Glomerular endothelial cell (primary cell): ENCODE data around the gene ZNF213. TPM values are rescaled to one million over a fixed set of nuclear protein-coding genes. Genes with fewer than 3 reads are reported as not detected.

ENCODE experiments used
- DNase-seq: peaks from one replicate; pipeline ENCODE4 v3.0.0-alpha.2; 2011; ENCODE audit warnings: low read depth, low spot score; ENCODE audit errors: extremely low read depth
- total RNA-seq: library from RNA; depleted of rRNA; stranded (reverse); fragments of >200 nt; gene quantifications from 2 replicates; pipeline ENCODE4 v1.2.3, GENCODE V29; 2015

Gene ZNF213
- total RNA-seq, 1 donor from 2014 or later: 15.1 TPM

DNA sequence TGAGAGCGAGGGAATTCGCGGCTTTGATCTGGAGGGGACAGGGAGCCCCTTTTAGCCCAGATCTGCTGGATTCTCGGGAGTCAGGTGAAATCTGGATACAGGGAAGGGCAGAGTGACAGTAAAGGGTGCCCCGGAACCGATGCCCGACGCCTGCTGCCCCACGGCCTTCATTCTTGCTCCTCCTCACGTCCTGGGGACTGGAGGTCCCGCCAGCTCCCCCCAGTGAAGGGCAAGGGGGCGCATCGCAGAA is 53.8 kb downstream of the ZNF213 start:
- DNase-seq: no peak

DNA sequence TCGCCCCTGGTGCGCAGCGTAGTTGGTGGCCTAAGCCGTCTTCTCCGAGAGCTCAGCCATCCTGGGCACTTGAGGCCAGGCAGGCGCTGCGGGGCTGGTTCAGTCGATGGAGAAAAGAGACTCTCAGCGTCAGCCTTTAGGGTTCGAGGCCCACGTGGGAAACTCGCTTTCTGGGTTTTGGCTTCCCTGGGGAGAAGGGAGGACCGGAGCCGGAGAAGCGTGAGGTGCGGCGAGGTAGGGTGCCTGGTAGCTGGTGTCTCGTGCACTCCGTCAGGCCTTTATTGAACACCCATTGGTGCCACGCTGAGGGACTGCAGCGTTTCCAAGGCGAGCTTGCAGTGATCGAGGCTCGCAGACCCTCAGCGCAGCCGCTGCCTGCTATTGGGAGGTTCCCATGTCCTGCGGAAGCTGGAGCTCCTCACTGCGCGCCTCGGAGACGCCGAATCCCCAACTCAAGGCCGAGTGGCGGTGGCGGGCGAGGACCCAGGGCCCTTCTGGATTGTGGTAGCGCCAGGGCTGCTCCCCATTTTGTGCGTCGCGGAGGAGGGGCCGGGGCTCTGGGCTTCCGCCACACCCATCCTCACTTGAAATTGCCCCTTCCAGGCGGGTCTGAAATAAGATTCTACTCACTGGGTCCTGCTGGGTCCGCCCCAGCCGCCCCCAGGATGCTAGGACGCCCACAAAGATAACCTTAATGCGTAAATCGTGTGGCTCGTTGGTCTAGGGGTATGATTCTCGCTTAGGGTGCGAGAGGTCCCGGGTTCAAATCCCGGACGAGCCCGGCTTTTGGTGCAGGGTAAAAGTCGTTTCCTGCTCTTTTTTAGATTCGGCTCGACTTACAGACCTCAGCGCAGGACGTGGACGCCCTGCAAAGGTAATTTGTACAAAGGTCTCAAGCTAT is 54.3 kb downstream of the ZNF213 start:
- no peak for DNase-seq

DNA sequence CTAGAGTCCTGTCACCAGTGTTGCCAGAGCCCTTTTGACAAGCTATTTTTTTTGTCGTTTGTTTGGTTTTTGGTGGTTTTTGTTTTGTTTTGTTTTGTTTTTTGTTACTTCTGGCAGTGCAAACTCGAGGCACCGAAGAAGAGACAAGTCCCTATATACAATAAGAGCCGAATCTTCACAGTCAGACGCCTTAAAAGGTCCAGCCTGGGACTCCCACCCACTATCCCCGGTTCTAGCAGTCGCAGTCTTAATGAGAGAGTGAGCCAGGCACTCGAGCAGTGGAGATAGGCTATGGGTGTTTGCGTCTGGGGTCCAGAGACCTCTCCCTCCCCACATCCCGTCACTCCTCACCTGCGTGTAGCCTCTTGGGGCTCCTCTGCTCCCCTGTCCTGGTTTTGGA is 55.0 kb downstream of the ZNF213 start:
- no peak for DNase-seq

DNA sequence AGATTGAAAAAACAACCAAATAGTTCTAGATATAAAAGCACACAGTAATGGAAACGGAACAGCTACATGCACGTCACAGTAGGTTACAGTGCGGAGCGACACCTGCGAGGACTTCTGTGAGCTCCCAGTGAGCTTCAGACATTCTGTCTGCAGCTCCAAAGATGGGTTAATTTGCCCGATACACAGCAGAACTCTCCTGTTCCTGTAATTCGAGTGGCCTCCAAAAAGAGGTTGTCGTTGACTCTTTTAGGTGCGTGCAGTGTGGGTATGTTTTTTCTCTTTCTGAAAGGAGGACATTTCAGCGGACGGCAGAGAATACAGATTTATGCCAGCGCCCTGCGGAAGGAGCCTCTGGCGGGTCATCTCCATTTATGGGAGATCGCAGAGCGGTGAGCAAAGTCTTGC is 56.1 kb downstream of the ZNF213 start:
- no peak for DNase-seq

Other genes with a start within 250 kb of the ZNF213 start
- 49.2 and 56.5 TPM in 2 replicates for gene FLYWCH1, start 223.1 kb upstream of the ZNF213 start, total RNA-seq
- gene KREMEN2, start 170.8 kb upstream of the ZNF213 start, total RNA-seq: 0.15 TPM in 1 of 2 replicates, not detected in the other
- gene PAQR4, start 165.7 kb upstream of the ZNF213 start, total RNA-seq: 10.7 and 14.9 TPM in 2 replicates
- gene PKMYT1, start 154.6 kb upstream of the ZNF213 start, total RNA-seq: 9.0 and 12.9 TPM in 2 replicates
- gene CLDN9, start 122.1 kb upstream of the ZNF213 start, total RNA-seq: not detected in 2 replicates
- 0.12 and 12.9 TPM in 2 replicates for gene CLDN6, start 116.8 kb upstream of the ZNF213 start, total RNA-seq
- gene TNFRSF12A, start 114.7 kb upstream of the ZNF213 start, total RNA-seq: 202 and 204 TPM in 2 replicates
- gene HCFC1R1, start 111.1 kb upstream of the ZNF213 start, total RNA-seq: 24.7 and 32.6 TPM in 2 replicates
- 20.7 and 28.9 TPM in 2 replicates for gene THOC6, start 111.0 kb upstream of the ZNF213 start, total RNA-seq
- not detected in 2 replicates for gene BICDL2, start 98.1 kb upstream of the ZNF213 start, total RNA-seq
- gene MMP25, start 88.5 kb upstream of the ZNF213 start, total RNA-seq: 0.05 and 0.35 TPM in 2 replicates
- 960 and 1,559 TPM in 2 replicates for gene IL32, start 69.4 kb upstream of the ZNF213 start, total RNA-seq
- not detected in 2 replicates for gene ZSCAN10, start 35.7 kb upstream of the ZNF213 start, total RNA-seq
- 19.8 and 26.3 TPM in 2 replicates for gene ZNF205, start 22.4 kb upstream of the ZNF213 start, total RNA-seq
- not detected in 2 replicates for gene OR1F1, start 53.2 kb downstream of the ZNF213 start, total RNA-seq
- 7.2 and 9.5 TPM in 2 replicates for gene ZNF200, start 100.1 kb downstream of the ZNF213 start, total RNA-seq
- not detected in 2 replicates for gene MEFV, start 121.6 kb downstream of the ZNF213 start, total RNA-seq
- gene ZNF263, start 148.5 kb downstream of the ZNF213 start, total RNA-seq: 30.2 and 31.5 TPM in 2 replicates
- 2.0 and 2.4 TPM in 2 replicates for gene TIGD7, start 170.4 kb downstream of the ZNF213 start, total RNA-seq
- 9.8 and 18.9 TPM in 2 replicates for gene ZNF75A, start 170.5 kb downstream of the ZNF213 start, total RNA-seq
- not detected in 2 replicates for gene OR2C1, start 220.9 kb downstream of the ZNF213 start, total RNA-seq